Measurements from ENCODE around the gene PAIP1.

DNA sequence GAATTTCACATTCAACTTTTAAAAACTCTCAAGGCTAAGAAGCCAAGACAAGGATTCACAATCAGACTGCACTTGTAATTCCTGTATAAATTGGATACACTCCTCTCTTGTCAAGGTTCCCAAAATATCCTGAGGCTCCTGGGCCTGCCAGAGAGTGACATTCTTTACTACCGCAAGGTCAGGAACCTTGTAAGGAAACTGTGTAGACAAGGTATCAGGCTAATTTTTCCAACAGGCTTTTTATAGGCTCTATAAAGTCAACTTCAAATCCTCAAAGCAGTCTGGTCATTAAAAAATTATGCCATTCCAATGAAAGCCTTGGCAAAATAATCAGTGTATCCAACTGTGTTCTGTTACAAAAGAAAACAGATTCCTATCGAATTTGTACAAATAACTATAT lies 15.5 kb upstream of the PAIP1 start:
- TF ChIP-seq, protein P1, sequence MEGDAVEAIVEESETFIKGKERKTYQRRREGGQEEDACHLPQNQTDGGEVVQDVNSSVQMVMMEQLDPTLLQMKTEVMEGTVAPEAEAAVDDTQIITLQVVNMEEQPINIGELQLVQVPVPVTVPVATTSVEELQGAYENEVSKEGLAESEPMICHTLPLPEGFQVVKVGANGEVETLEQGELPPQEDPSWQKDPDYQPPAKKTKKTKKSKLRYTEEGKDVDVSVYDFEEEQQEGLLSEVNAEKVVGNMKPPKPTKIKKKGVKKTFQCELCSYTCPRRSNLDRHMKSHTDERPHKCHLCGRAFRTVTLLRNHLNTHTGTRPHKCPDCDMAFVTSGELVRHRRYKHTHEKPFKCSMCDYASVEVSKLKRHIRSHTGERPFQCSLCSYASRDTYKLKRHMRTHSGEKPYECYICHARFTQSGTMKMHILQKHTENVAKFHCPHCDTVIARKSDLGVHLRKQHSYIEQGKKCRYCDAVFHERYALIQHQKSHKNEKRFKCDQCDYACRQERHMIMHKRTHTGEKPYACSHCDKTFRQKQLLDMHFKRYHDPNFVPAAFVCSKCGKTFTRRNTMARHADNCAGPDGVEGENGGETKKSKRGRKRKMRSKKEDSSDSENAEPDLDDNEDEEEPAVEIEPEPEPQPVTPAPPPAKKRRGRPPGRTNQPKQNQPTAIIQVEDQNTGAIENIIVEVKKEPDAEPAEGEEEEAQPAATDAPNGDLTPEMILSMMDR (IDR thresholded peaks at IDR 0.05; ENCODE audit: low read length), result no peak
- no peak for TF ChIP-seq EZH2phosphoT487 (IDR thresholded peaks at IDR 0.05; ENCODE audit: low read length)
